HG03460 (cell line): ENCODE data around the gene PACSIN1.
"Not testable (repeated sequence)": the region's sequence is repeated elsewhere in the genome, so short reads cannot be mapped to it uniquely, and the experiment has no call there.

ENCODE experiments used
- ATAC-seq: cut with Tn5 transposase; IDR thresholded peaks from one replicate; pipeline ENCODE4 v1.9.1; 2021; ENCODE audit not compliant: unreplicated experiment

The PACSIN1 gene

DNA sequence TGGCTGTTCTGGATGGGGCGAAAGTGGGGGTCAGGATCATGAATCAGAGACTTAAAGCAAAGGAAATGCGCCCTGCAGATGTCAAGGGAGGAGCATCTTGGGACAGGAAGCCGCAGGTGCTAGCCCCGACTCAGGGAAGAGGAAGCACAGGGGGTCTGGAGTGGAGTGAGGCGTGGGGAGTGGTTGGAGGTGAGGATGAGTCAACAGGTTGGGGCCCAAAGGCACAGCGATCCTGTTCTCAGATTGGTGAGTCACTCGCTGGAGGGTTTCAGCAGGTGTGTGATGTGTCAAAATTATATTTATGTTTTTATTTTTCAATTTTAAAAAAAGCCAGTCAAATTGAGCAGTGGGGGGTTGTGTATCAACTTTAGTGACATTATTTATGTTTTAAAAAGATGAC is 19.0 kb downstream of the PACSIN1 start:
- ATAC-seq = no peak

DNA sequence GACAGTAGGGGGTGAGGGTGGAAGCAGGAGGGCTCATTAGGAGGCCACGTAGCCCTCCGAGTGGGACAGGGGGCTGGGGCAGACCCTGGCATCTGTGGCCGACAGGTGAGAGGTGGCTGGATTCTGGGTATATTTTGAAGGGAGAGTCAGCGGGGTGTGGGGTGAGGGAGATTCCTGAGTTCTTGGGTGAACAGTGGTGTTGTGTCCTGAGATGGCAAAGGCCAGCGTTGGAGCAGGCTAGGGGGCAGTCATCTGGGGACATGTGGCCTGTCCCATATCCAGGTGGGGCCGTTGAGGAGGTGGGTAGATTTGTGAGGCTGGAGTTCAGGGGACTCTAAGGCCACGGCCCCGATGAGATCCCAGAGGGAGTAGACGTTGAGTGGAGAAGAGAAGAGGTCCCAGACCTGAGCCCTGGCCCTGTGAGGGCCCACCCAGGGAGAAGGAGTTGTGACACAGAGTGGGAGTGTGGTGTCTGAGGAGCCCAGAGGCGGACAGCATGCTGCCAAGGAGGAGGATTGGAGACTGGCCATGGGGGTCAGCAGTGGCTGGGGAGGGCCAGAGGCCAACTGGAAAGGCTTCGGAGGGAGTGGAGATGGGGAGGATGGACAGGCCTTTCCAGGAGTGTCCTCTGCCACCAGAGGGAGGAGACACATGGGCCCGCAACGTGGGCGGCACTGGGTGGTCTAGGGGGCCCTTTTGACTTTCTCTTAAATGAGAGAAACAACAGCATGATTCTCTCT is 19.6 kb downstream of the PACSIN1 start:
- ATAC-seq = no peak

DNA sequence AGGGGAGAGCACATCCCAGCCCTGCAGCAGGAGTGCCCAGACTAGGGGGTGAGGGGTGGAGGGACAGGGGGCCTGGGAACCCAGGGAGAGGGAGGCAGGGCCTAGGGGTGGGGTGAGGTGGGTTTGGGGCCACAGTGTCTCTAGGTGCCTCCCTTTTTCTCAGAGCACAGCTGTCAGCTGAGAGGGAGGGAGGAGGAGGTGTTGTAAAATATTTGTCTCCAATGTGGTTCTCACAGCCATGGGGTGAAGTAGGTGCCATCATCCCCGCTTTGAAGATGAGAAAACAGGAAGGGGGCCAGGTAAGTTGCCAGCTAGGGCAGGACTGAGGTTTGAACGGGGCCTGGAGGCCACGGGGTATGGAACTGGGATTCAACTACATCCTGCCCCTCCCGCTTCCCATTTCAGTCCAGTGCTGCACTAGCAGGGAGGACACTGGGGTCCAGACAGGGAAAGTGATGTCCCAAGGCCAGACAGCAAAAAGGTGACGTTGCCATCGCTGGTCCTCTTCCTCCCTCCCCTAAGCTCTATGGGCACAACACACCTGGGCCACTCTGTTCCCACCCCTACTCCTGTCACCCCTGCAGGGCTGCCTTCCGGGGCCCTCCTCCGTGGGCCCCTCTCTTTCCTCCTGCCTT is 20.3 kb downstream of the PACSIN1 start:
- ATAC-seq = no peak

DNA sequence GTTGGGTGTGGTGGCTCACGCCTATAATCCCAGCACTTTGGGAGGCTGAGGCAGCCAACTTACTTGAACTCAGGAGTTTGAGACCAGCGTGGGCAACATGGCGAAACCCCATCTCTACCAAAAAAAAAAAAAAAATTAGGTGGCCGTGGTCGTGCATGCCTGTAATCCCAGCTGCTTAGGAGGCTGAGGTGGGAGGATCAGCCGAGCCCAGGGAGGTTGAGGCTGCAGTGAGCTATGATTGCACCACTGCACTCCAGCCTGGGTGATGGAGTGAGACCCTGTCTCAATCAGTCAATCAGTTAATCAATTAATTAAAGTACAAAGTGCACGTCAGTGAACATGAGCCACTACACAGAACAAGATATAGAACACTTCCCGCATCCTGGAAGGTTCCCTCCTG is 21.0 kb downstream of the PACSIN1 start:
- ATAC-seq = not testable (repeated sequence)

DNA sequence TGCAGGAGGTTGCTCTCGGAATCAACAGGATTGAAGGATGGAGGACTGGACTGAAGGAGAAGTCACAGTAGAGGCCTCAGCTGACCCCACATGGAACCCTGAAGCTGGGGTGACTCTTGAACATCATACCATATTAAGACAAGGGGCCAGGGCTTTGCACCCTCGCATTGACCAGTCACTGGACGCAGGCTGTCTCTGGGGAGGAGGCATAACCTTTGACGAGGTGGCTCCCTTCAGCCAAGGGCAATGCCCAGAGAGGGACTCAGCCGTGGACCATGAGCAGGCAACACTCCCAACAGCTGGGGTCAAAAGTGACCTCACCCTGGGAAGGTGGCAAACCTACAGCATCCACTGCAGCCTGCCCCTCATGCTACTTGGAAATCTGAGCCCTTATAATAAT is 21.7 kb downstream of the PACSIN1 start:
- no peak for ATAC-seq

DNA sequence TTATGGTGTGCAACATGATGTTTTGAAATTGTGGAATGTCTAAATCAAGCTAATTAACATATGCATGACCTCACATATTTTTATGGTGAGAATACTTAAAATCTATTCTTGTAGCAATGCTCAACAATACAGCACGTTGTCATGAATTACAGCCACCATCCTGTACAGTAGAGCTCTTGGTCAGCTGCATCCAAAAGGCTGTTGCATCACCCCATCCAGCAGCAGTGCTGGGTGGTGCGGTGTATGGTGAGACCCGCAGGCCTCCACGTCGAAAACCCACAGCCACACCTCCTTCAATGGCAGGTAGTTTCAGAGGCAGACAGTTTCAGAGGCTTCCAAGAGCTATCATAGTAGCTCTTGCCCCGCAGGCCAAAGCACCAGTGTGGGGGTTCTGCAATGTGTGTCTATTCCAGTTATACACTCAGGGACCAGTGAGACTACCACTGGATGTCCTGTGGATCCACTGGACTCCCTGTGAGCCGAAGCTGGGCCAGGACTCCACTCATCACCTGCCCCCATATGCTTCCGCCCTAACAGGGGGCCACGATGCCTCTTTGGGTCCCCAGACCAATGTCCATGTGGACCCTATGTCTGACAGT is 23.4 kb downstream of the PACSIN1 start:
- ATAC-seq = no peak

DNA sequence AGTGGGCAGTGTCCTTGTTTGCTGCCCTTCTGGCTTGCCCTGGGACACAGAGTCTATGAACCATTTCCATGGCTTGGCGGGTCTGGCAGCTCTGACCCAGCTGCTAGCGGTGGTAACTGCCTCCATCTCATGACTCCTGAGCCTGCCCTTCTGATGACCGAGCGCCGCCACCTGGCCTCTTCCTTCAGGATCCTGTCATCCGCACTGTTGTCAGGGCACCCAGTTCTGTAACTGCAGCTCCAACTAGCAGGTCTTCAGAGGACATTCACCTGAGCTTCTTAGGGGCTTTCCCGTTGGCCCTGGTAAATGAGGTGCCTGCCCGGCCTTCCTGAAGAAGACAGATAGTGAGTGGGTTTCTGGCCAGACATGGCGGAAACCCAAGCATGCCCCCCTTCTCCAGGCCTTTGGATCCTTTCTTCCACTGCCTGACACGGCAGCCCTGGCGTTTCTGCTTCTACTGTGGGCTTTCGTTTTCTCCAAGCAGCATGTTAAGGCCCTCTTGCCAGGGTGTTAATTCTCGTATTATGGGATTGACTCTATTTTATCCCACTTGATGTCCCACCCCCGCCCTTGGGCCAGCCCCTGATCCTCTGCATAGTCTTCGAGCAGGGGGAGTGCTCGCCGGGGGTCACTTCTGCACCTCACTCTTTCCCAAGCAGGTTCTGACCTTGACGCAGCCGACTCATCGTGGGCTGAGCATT is 24.7 kb downstream of the PACSIN1 start:
- ATAC-seq = no peak

DNA sequence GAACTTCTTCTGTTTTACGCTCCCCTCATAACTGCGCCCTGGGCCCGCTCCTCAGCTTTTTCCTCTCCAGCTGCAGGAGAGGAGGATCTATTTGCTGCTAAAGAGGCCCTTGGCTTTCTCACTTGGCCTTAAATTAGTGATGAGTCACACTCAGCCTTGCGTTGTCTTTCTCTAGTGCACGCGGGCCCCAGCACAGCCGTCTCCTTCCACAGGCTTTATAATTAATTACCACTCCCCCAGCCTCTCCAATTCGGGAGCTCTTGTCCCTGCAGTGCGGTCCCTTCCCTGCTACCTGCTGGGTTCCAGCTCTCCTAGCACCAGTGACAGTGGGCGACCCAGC is 25.2 kb downstream of the PACSIN1 start:
- ATAC-seq = no peak

DNA sequence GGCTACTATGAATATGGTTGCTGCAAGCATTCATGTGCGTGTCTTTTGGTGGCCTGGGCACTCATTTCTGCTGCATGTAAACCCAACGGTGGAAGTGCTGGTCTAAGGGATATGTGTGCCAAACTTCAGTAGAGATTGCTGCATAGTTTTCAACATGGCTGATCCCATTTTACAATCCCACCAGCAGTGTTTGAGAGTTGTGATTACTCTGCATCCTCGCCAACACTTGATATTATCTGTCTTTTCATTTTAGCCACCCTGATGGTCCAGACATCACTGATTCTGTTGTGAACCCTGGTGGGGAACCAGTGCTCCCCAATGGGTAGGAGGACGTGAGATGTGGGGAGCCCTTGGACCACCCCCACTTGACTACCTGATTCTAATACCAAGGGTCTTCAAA is 27.5 kb downstream of the PACSIN1 start:
- ATAC-seq = no peak

DNA sequence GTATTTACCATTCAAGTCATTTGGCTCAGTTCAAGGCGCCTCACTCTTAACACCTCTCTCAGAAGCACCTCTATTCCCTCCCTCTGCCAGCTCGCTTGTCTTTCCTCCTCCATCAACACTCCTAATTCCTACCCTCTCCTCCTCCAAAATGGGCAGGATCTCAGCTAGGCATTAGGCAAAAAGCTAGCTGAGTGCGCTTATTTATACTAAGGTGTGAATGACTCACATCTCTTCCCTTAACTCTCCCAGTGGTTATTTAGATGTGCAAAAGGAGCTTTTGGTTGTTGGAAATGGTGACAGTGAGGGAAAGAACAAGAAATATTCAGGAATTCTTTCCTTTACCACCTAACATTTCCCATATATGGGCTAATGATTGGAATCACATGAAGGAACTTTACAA is 29.1 kb downstream of the PACSIN1 start:
- no peak for ATAC-seq

DNA sequence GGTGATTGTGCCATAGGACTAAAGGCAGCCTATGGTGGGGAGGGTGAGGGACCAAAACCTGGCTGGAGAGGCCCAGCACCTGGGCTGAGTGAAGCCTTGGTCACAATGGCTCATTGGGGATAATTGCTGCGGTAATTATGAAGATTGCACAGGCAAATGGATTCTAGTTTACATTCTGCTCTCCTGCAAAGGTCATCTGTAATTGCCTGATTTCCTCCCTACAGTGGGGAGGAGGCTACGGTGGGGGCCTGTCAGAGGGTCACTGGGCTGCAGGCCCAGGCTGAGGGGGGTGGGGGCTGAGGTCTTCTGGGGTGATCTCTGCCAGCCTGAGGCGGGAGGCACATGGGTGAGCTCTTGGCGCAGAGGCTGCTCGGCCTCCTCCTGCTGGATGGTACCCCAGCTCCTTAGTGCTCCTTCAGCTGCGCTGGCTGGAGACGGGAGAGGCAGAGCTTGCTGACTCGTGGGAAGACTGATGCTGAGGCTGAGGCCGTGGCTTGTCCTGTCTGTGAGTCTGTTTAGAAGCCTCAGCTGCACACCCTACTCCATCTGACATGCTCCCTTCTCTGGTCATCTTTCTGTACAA is 30.3 kb downstream of the PACSIN1 start:
- no peak for ATAC-seq

DNA sequence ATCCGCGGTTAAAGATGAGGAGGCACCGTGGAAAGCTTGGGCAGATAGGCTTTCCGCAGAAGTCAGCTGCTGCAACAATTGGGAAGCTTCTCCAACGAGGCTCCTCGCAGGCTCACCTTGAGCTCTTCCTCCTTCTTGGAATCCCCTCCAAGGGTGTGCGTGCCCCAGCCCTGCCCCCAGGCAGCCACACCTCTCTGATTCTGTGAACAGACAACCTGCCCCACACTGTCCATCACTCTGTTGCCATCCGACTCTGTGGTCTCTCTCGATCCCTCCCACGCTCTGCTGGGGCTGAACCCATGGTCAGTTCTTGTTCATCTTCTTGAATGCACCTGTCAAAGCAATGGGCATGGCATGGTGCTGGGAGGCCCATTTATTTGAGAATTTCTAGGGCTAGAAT is 31.5 kb downstream of the PACSIN1 start:
- ATAC-seq = no peak

DNA sequence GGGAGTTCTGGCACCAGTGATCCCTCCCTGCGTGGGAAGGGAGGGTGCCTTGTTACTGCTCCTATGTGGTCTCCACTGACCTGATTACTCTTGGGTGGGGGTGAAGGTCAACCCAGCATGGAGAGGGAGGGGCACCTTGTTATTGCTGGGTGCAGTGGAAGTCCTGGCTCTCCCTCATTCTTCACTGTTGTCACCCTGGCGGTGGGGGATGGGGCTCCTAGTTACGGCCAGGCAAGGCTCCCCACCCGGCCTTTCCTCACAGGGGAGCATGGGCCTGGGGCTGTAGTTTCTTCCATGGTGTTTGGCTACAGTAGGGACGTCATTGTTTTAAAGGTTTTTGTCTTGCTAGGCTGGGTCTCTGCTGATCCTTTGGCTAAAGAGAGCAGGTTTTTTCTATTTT is 40.8 kb downstream of the PACSIN1 start:
- ATAC-seq = no peak

DNA sequence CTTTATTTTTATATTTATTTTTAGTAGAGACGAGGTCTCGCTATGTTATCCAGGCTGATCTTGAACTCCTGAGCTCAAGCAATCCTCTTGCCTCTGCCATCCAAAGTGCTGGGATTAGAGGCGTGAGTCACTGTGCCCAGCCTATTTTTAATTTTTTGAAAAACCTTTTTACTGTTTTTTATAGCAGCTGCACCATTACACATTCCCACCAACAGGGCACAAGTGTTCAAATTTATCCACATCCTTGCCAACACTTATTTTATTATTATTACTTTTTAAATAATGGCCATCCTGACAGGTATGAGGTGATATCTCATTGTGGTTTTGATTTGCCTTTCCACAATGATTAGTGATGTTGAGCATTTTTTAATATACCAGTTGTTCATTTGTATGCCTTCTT is 42.5 kb downstream of the PACSIN1 start:
- ATAC-seq = no peak

DNA sequence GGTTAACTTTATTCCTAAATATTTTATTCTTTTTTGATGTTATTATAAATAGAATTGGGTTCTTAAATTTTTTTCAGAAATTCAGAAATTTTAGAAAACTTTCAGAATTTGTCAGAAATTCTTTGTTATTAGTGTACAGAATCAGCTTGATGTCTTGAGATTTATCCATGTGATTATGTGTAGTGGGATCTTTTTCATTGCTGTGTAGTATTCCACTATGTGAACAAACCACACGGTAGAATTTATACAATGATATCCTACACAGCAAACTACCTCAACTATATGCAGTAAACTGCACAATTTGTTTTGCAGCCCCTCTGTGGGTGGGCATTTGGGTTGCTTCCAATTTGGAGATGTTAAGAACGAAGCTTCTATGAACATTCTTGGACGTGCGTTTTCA is 43.9 kb downstream of the PACSIN1 start:
- no peak for ATAC-seq

DNA sequence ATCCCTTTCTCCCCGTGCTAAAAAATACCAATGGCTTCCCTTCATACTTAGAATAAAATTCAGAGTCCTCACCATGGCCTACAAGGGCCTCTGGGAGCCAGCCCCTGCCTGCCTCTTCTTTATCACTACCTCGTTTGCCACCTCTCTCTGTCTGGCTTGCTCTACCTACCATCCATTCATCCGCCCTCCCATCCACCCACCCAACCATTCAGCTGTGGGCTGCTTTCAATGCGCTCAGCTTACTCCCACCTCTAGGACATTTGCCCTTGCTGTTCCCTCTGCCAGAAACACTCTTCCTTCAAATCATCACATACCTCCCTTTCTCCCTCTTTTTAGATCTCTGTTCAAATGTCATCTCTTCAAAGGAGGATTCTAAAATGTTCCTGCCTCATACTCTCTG is 44.4 kb downstream of the PACSIN1 start:
- no peak for ATAC-seq

DNA sequence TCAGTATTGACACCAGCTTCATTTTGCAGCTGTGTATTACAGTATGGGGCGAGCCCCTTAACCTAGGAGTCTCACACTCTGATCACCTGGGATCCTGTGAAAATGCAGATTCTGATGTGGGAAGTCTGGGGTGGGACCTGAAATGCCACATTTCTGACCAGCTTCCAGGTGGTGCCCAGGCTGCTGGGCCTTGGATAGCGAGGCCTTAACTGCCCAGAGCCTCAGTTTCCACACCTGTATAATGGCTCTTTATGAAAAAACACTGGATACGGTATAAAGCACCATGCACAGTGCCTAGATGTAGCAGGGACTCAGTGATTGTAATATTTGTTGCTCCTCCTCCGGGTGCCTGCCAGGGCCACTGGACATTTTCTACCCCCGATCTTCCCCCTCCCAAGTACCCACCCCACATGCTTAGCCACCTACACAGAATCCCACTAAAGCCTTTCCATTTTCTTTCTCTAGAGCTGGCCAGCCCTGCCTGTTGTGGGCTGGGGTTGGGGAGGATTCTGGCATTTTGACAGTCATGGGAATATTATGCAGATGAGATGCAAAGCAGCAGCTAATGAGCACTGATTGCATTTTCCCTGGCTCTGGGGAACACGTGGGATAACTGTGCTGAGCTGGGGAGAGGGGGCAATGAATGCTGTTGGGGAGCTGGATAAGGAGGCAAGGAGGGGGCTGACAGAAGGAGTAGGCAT is 45.5 kb downstream of the PACSIN1 start:
- no peak for ATAC-seq

DNA sequence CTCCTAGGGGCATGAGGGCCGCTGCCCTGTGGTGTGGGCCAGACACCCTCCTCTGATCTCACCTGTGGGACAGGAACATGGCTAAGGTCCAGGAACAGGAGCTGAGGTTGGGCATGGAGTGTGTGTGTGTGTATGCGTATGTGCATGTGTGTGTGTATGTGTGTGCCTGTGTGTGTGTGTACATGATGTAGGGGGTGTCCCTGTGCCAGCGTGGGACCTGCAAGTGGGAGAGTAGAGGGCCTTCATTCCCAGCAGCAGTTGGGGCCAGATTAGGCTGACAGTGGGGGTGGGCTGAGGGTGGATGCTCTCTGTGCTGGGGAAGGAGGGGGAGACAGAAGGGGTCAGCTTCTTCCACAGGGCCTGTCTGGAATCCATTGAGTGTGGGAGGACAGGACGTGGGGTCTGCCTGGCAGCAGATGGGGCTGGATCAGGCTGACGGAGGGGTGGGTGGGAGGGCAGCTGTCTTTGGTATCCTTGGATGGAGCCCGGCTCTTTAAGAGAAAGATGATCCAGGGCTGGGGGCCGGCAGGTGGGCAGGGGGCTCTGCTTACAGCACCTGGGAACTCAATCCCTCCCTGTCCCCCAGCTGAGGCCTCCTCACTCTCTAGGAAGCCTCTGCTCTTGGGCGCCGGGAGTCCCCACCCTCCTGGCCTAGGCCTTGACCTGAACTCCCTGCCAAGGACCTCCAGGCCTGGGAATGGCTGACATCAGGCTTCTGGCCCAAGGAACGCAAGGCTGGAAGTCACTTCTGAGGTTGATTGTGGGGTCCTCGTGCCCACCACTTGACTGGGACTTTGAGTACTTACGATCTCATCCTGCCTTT is 46.2 kb downstream of the PACSIN1 start:
- ATAC-seq = no peak

DNA sequence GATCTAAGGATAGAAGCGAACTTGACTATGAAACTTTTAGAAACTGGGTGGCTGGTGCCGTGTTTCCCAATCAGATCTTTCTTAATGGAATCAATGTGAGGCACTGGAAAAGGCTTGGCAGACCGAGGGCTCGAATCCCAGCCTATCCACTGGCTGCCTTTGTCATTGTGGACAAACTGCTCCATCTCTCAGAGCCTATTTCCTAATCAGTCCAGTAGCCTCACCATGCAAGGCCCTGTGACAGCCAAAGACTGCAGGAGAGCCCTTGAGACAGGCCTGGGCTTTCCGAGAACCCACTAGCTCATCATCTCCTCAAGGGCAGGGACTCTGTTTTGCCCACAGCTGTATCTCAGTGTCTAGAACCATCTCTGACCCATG is 46.9 kb downstream of the PACSIN1 start:
- no peak for ATAC-seq

DNA sequence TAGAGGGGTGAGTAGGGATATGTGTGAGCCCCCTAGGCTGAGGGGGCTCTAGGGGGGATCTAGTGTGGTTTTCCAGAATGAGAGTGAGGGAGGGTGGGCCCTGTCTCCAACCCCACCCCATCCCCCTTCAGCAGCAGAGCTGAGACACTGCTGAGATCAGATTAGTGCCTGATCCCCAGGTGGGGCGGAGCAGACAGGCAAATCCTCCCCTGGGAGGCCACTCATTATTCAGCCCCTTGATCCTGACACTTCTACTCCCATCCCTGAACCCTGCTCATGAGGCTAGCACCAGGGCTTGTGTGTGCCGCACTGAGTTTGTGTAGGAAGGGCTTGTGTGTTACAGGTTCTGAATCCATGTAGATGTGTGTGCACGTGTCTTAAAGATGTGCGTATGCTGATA is 47.8 kb downstream of the PACSIN1 start:
- ATAC-seq = no peak
